Muscle layer of colon (tissue), 2 donors: Measurements from ENCODE around the gene SPTY2D1.

Source experiments
- H3K27ac ChIP-seq: one replicate; pipeline ENCODE4 v1.7.0; 2013; ENCODE audit warnings: low read depth, mild to moderate bottlenecking, low read length, moderate library complexity
- H3K27me3 ChIP-seq, 2 donors: one replicate each; pipeline ENCODE4 v1.7.0; 2013; ENCODE audit warnings: low read length in 2 of 2, mild to moderate bottlenecking in 2 of 2; ENCODE audit not compliant: insufficient read depth in 2 of 2, control insufficient read depth in 1 of 2
- H3K36me3 ChIP-seq: one replicate; pipeline ENCODE4 v1.7.0; 2013; ENCODE audit warnings: mild to moderate bottlenecking, low read length; ENCODE audit not compliant: insufficient read depth
- H3K4me1 ChIP-seq: one replicate; pipeline ENCODE4 v1.7.0; 2013; ENCODE audit warnings: mild to moderate bottlenecking, low read length; ENCODE audit not compliant: insufficient read depth
- H3K4me3 ChIP-seq, 2 donors: one replicate each; pipeline ENCODE4 v1.7.0; 2013; ENCODE audit warnings: low read length in 2 of 2, low read depth in 1 of 2, mild to moderate bottlenecking in 1 of 2, moderate library complexity in 1 of 2
- H3K9ac ChIP-seq: one replicate; pipeline ENCODE4 v1.7.0; 2013; ENCODE audit warnings: low read length
- H3K9me3 ChIP-seq: one replicate; pipeline ENCODE4 v1.7.0; 2013; ENCODE audit warnings: mild to moderate bottlenecking, low read length
- donor health status: abdominal sarcoma.
- donor health status: Adenocarcinoma of cecum.

Gene SPTY2D1

GRCh38 chr11:18588297-18589252, 45.6 kb downstream of the SPTY2D1 start, which contains the start of gene UEVLD:
Gene UEVLD (minus strand): TSS chr11:18588734. CDS start chr11:18588654, 80 bp downstream.
- Histone ChIP-seq H3K9ac (peak within 1 kb of the TSS; percentile 76), H3K27me3 (no peaks in the 10 kb centered on the region), H3K4me1 (peaks cover 29% of the 10 kb centered on the region), H3K27ac (peak within 1 kb of the TSS; percentile 90), H3K9me3 (no peaks in the 10 kb centered on the region), H3K4me3 (peak within 1 kb of the TSS; percentile 84 to 86), H3K36me3 (no peaks in the 10 kb centered on the region)

DNA sequence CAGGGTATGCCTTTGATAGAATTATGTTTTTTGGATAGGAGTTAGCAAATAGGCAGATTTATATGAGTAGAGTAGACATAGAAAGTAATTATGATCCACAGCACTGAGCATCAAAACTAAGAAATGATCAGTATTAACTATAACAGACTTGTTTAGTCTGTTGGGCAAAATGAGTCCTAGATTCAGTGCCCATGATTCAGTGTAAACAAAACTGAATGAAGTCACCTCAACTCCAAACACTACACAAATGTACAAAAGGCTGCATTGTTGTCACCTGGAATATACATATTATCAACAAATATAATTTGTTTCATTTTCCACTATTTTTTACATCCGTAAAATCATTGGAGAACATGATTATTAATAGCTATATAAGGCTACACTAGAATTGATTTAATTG, 52.3 kb downstream of the SPTY2D1 start:
- no peak overlapping the region for H3K4me3 ChIP-seq
- no peaks in the 10 kb centered on the region for H3K4me1 ChIP-seq
- H3K27ac ChIP-seq, result no peak overlapping the region
- no peaks in the 10 kb centered on the region for H3K27me3 ChIP-seq
- H3K36me3 ChIP-seq, result peaks cover 15% of the 10 kb centered on the region
- no peaks in the 10 kb centered on the region for H3K9me3 ChIP-seq
- no peak overlapping the region for H3K9ac ChIP-seq

DNA sequence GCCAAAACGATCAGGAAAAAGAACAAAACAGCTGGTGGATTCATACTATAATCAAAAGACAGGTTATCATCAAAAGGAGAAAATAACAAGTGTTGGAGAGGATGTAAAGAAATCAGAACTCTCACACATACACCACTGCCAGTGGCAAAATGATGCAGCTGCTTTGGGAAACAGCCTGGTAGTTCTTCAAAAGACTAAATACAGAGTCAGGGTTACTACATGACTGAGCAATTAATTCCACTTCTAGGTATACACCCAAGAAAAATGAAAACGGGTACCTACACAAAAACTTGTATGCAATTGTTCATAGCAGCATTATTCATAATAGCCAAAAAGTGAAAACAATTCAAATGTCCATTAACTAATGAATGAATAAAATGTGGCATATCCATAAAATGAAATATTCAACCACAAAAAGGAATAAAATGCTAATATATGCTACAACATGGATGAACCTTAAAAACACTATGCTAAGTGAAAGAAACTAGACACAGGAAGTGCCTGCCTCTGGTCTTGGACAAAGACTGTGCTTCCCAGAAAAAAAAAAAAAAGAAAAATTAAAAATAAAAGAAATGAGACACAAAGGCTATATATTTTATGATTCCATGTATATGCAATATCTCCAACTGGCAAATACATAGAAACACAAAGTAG, 53.9 kb downstream of the SPTY2D1 start:
- peaks cover 23% of the 10 kb centered on the region for H3K36me3 ChIP-seq
- no peak overlapping the region for H3K27ac ChIP-seq
- H3K9me3 ChIP-seq, result no peaks in the 10 kb centered on the region
- H3K27me3 ChIP-seq, result no peaks in the 10 kb centered on the region
- H3K4me3 ChIP-seq, result no peak overlapping the region
- no peaks in the 10 kb centered on the region for H3K4me1 ChIP-seq
- H3K9ac ChIP-seq, result no peak overlapping the region

- Histone ChIP-seq H3K27me3 (no peaks in the 10 kb centered on the region), H3K36me3 (peaks cover 32% of the 10 kb centered on the region), H3K9me3 (no peaks in the 10 kb centered on the region), H3K4me3 (no peak overlapping the region), H3K9ac (no peak overlapping the region), H3K4me1 (no peaks in the 10 kb centered on the region), H3K27ac (no peak overlapping the region)
Observed at GRCh38 chr11:18578975-18579598, 55.1 kb downstream of the SPTY2D1 start.

GRCh38 chr11:18575361-18575760, 58.8 kb downstream of the SPTY2D1 start:
- Histone ChIP-seq H3K9ac (no peak overlapping the region), H3K27me3 (no peaks in the 10 kb centered on the region), H3K4me1 (no peaks in the 10 kb centered on the region), H3K36me3 (peaks cover 44% of the 10 kb centered on the region), H3K27ac (no peak overlapping the region), H3K4me3 (no peak overlapping the region), H3K9me3 (no peaks in the 10 kb centered on the region)

DNA sequence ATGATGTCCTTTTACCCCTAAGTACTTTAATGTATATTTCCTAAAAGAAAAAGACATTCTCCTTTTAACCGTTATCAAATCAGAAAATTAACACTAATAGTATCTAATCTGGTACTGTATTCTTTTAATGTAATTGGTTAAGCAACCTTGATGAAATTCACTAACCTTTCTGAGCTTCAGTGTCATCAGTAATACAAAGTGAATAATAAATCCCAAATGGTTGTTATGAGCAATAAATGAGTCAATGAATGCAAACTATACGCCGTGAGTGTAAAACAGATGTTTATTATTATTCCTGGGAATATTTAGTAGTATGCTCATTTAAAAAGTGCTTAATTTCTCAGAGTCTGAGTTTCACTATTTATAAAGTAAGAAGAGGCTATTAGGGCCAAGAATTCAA, 67.1 kb downstream of the SPTY2D1 start:
- H3K27ac ChIP-seq, result no peak overlapping the region
- no peaks in the 10 kb centered on the region for H3K9me3 ChIP-seq
- no peaks in the 10 kb centered on the region for H3K4me1 ChIP-seq
- no peak overlapping the region for H3K4me3 ChIP-seq
- no peaks in the 10 kb centered on the region for H3K27me3 ChIP-seq
- H3K9ac ChIP-seq, result no peak overlapping the region
- H3K36me3 ChIP-seq, result peaks cover 28% of the 10 kb centered on the region

GRCh38 chr11:18566406-18566805, 67.7 kb downstream of the SPTY2D1 start:
- Histone ChIP-seq H3K4me1 (no peaks in the 10 kb centered on the region), H3K27ac (no peak overlapping the region), H3K9me3 (no peaks in the 10 kb centered on the region), H3K27me3 (no peaks in the 10 kb centered on the region), H3K4me3 (no peak overlapping the region), H3K9ac (no peak overlapping the region), H3K36me3 (peaks cover 28% of the 10 kb centered on the region)

DNA sequence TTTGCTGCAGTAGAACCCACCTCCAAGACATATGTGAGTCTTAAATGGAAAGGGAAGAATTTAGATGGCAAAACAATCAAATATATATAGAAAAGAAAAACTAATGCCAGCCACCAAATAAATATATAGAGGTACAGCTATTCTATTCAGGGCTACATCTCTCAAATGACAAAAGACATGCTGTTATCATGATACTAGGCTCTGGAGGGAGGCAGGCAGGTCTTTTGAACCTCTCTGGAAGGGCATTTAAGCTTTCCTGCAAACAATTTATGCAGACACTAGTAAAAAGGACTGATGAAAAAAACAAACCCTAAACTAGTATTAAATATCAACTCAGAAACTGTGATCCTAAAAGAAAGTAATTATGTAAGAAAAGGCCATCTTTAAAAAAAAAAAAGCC, 70.0 kb downstream of the SPTY2D1 start:
- no peaks in the 10 kb centered on the region for H3K27me3 ChIP-seq
- H3K9ac ChIP-seq, result no peak overlapping the region
- no peaks in the 10 kb centered on the region for H3K4me1 ChIP-seq
- H3K27ac ChIP-seq, result no peak overlapping the region
- peaks cover 25% of the 10 kb centered on the region for H3K36me3 ChIP-seq
- H3K4me3 ChIP-seq, result no peak overlapping the region
- H3K9me3 ChIP-seq, result no peaks in the 10 kb centered on the region

DNA sequence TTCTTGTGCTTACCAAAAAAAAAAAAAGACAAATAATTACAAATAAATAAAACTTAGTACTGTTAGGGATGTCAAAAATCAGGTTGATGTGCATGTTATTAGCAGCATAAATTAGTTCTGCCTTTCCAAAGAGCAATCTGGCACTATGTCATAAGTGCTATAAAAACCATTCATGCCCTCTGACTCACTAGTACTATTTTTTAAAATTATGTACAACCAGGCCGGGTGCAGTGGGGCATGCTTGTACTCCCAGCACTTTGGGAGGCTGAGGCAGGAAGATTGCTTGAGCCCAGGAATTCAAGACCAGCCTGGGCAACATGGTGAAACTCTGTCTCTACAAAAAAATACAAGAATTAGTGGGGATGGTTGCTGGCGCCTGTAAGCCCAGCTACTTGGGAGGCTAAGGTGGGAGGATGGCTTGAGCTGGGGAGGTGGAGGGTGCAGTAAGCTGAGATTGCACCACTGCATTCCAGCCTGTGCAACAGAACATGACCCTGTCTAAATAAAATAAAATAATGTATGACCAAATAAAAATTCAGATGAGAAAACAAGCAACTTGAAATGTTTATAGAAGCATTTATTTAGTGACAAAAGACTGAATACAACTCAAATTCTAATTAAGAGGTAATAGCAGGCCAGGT, 70.9 kb downstream of the SPTY2D1 start:
- no peak overlapping the region for H3K4me3 ChIP-seq
- no peaks in the 10 kb centered on the region for H3K9me3 ChIP-seq
- peaks cover 25% of the 10 kb centered on the region for H3K36me3 ChIP-seq
- no peaks in the 10 kb centered on the region for H3K27me3 ChIP-seq
- no peak overlapping the region for H3K27ac ChIP-seq
- H3K9ac ChIP-seq, result no peak overlapping the region
- no peaks in the 10 kb centered on the region for H3K4me1 ChIP-seq
